Panc1 (cell line): Measurements from ENCODE around the gene MSMB. TPM values are rescaled to one million over a fixed set of nuclear protein-coding genes. Genes with fewer than 3 reads are reported as not detected.
A peak's percentile ranks its signal among the peaks of the same experiment; 100 is the strongest.

Source experiments
- ATAC-seq: fragments of 200-7000 bp; cut with Tn5 transposase; 2 replicates; pipeline ENCODE4 v1.9.1; 2020; ENCODE audit warnings: mild to moderate bottlenecking, moderate library complexity
- Bru-seq: library from RNA; stranded (reverse); fragments of 400-500 nt; gene quantifications from one replicate; lab custom pipeline; 2021; lab: Mats Ljungman, UMichigan
- BruChase-seq, 2 experiments: library from RNA; stranded (reverse); fragments of 400-500 nt; gene quantifications; one replicate each; lab custom pipeline; 2021; lab: Mats Ljungman, UMichigan
- BruUV-seq: library from RNA; stranded (reverse); fragments of 400-500 nt; replicated peaks from 2 replicates; lab custom pipeline; 2021; lab: Mats Ljungman, UMichigan
- CTCF ChIA-PET: fragments of 300-600 bp; sonication (Branson Sonifier 250); formaldehyde crosslinking; loops from one replicate; lab custom pipeline; 2022; ENCODE audit warnings: antibody characterized with exemption; lab: Charles Lee
- POLR2A ChIA-PET: fragments of 300-600 bp; sonication (Branson Sonifier 250); formaldehyde crosslinking; loops from one replicate; lab custom pipeline; 2022; ENCODE audit warnings: antibody characterized with exemption; lab: Charles Lee
- DNase-seq: peaks from one replicate; pipeline ENCODE4 v3.0.0-alpha.2; 2010; ENCODE audit warnings: low read depth, low spot score
- H3K27ac ChIP-seq: 2 replicates; pipeline ENCODE4 v1.5.1; 2011; ENCODE audit warnings: mild to moderate bottlenecking, low read length, inconsistent platforms
- H3K27me3 ChIP-seq: fragments of 200-500 bp; sonication (Bioruptor generic); 2 replicates; pipeline ENCODE4 v1.6.0; 2014; ENCODE audit warnings: low read length, inconsistent platforms; ENCODE audit not compliant: control insufficient read depth, insufficient read depth
- H3K36me3 ChIP-seq: fragments of 200-500 bp; sonication (Bioruptor generic); 2 replicates; pipeline ENCODE4 v1.5.1; 2014; ENCODE audit warnings: inconsistent platforms, mild to moderate bottlenecking, low read length, moderate library complexity; ENCODE audit not compliant: control insufficient read depth, insufficient read depth
- H3K4me1 ChIP-seq: 2 replicates; pipeline ENCODE4 v1.5.1; 2011; ENCODE audit warnings: inconsistent platforms, mild to moderate bottlenecking, low read length, moderate library complexity; ENCODE audit not compliant: control insufficient read depth, insufficient read depth
- H3K4me3 ChIP-seq, 2 experiments: 2 replicates each; pipeline ENCODE4 v1.5.1; 2011 to 2012; ENCODE audit warnings: low read depth in 2 of 2, low read length in 2 of 2, mild to moderate bottlenecking in 2 of 2, inconsistent platforms in 1 of 2, moderate library complexity in 1 of 2
- H3K9me3 ChIP-seq: fragments of 200-500 bp; sonication (Bioruptor generic); 2 replicates; pipeline ENCODE4 v1.5.1; 2014; ENCODE audit warnings: low read depth, mild to moderate bottlenecking, inconsistent platforms, low read length, moderate library complexity; ENCODE audit not compliant: control insufficient read depth, insufficient read depth
- POLR2AphosphoS5 ChIP-seq: IDR thresholded peaks from 2 replicates; pipeline ENCODE4 v1.6.1; 2012; ENCODE audit warnings: mild to moderate bottlenecking, low read depth, low read length, moderate library complexity
- REST ChIP-seq, 2 experiments: IDR thresholded peaks; 2 replicates each; pipeline ENCODE4 v1.6.1; 2011 to 2012; ENCODE audit warnings: low read depth in 2 of 2, control low read depth in 1 of 2, low read length in 1 of 2, mild to moderate bottlenecking in 1 of 2, moderate library complexity in 1 of 2; ENCODE audit not compliant: insufficient read depth in 1 of 2
- SIN3A ChIP-seq: IDR thresholded peaks from 2 replicates; pipeline ENCODE4 v1.6.1; 2012; ENCODE audit warnings: low read depth, mild to moderate bottlenecking, low read length, moderate library complexity, borderline replicate concordance; ENCODE audit not compliant: insufficient read depth
- TCF7L2 ChIP-seq: IDR thresholded peaks from 2 replicates; pipeline ENCODE4 v1.6.1; 2011; ENCODE audit warnings: mild to moderate bottlenecking, low read depth, low read length, inconsistent platforms
- in situ Hi-C: cut with HindIII; loops from 2 replicates; pipeline ENCODE4 v1.10.0; 2016; ENCODE audit warnings: low sequenced_read_pairs, low pct_unique_long_range_greater_than_20kb
- intact Hi-C: fragments of 100-400 bp; cut with micrococcal nuclease; formaldehyde crosslinking; loops from one replicate; pipeline ENCODE4 v1.10.0; 2022; ENCODE audit not compliant: unreplicated experiment
- long read RNA-seq: library from polyadenylated mRNA; unstranded; transcript quantifications from one replicate; pipeline ENCODE4 v2.0.0, GENCODE V29; 2021; ENCODE audit not compliant: unreplicated experiment
- polyA plus RNA-seq: library from polyadenylated mRNA; unstranded; fragments of >200 nt; gene quantifications from one replicate; pipeline ENCODE4 v1.2.1, GENCODE V29; 2012; ENCODE audit warnings: missing spikeins; ENCODE audit not compliant: insufficient read length
- total RNA-seq: library from RNA; stranded (reverse); gene quantifications from one replicate; pipeline ENCODE4 v1.2.1, GENCODE V29; 2021; ENCODE audit not compliant: unreplicated experiment
- TF ChIP-seq, protein P1 (sequence below): fragments of 450-650 bp; IDR thresholded peaks from 2 replicates; pipeline ENCODE4 v1.5.1; 2017; ENCODE audit warnings: mild to moderate bottlenecking

The MSMB gene, protein sequence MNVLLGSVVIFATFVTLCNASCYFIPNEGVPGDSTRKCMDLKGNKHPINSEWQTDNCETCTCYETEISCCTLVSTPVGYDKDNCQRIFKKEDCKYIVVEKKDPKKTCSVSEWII
- not detected for total RNA-seq
- not detected for polyA plus RNA-seq
- Bru-seq, nascent RNA, result percentile 10 among the genes with signal in this experiment
- BruChase-seq, experiment 1, labeled RNA remaining after a 2-hour chase, result percentile 10 among the genes with signal in this experiment
- not detected for BruChase-seq, experiment 2, labeled RNA remaining after a 6-hour chase
- long read RNA-seq, result 0 reads

DNA sequence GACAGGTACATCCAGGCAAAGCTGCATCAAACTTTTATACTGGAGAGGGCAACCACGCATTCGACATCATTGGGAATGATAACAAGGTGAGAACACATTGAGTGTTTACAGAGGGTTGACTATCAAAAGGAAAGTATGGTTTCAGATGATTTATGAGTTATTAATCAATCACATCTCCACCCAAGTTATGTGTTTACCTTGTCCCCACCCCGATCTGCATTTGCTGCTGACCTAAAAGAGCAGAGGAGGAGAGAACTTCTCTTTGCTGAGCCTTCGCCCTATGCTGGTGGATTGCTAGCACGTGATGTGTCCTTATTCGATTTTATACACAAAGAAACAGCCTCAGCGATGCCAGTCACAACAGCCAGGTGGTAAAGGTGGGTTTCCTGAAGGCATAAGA is at the start of gene MSMB:
TSS of gene MSMB (minus strand) at position 9 of the 400 bp plus-strand sequence. CDS start 32 bp downstream, outside the sequence.
- H3K27ac ChIP-seq, result no peak within 1 kb of the TSS
- H3K9me3 ChIP-seq, result no peaks in the 10 kb centered on the region
- H3K36me3 ChIP-seq, result no peaks in the 10 kb centered on the region
- DNase-seq (no peak), ATAC-seq (no peak)
- no TSS peak for BruUV-seq
- no peak within 1 kb of the TSS for H3K4me3 ChIP-seq
- ChIA-PET POLR2A (no interaction called here), CTCF (no interaction called here)
- in situ Hi-C loops, result no loop called here
- intact Hi-C loops, result no loop called here
- no peaks in the 10 kb centered on the region for H3K4me1 ChIP-seq
- H3K27me3 ChIP-seq, result peaks cover 22% of the 10 kb centered on the region
- TF ChIP-seq TCF7L2, result no peak
- TF ChIP-seq SIN3A, result no peak
- TF ChIP-seq POLR2AphosphoS5, result no peak
- no peak for TF ChIP-seq REST (IDR thresholded peaks at IDR 0.05; ENCODE audit: insufficient read depth in 1 of 2, low read depth in 2 of 2, low read length in 1 of 2)
- TF ChIP-seq, protein P1, sequence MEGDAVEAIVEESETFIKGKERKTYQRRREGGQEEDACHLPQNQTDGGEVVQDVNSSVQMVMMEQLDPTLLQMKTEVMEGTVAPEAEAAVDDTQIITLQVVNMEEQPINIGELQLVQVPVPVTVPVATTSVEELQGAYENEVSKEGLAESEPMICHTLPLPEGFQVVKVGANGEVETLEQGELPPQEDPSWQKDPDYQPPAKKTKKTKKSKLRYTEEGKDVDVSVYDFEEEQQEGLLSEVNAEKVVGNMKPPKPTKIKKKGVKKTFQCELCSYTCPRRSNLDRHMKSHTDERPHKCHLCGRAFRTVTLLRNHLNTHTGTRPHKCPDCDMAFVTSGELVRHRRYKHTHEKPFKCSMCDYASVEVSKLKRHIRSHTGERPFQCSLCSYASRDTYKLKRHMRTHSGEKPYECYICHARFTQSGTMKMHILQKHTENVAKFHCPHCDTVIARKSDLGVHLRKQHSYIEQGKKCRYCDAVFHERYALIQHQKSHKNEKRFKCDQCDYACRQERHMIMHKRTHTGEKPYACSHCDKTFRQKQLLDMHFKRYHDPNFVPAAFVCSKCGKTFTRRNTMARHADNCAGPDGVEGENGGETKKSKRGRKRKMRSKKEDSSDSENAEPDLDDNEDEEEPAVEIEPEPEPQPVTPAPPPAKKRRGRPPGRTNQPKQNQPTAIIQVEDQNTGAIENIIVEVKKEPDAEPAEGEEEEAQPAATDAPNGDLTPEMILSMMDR, result no peak

DNA sequence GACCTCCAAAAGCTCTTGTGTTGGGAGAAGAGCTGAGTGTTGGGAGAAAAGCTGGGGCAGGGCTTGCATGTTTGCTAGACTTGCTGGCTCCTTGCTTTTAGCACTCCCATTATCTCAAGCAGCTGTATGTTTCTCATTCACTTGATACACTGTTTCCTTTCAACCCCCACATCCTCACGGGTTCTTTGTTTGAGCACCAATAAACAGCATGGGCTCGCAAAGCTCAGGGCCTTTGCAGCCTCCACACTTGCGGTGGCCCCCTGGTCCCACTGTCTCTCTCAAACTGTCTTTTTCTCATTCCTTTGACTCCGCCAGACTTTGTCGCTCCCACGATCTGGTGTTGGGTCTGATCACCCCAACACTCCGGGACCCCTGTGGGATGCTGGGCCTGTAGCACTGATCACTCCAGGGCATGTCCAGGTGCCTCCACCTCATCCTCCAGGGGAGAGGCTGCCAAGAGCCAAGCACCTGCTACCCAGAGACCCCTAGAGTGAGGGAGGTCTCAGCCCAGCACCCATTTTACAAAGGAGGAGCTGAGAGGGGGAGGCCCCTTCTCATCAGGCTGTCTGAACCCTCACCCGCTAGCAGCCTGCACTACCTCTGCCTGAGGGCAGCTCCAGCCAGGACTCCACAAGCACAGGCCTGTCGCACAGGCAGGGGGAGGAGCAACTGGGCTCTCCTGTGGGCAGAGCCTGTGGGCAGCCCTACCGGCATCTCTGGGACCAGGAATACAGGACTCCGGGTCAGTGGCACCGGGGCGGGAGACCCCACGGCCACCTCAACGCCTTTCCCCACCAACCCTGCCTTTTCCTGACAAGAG is 49.1 kb upstream of the MSMB start:
- no peak for DNase-seq
- no TSS peak for BruUV-seq
- intact Hi-C loops, result no loop called here

More for the DNA sequence above, 49.1 kb upstream of the MSMB start:
- POLR2A ChIA-PET, result no interaction called here
- Histone ChIP-seq H3K36me3 (no peaks in the 10 kb centered on the region), H3K4me3 (no peak overlapping the region), H3K9me3 (no peaks in the 10 kb centered on the region), H3K27ac (no peak overlapping the region), H3K4me1 (no peaks in the 10 kb centered on the region), H3K27me3 (no peaks in the 10 kb centered on the region)
- peak; percentile 35; the same call in 1 of the 2 replicates for ATAC-seq
- TF ChIP-seq REST (IDR thresholded peaks at IDR 0.05; ENCODE audit: insufficient read depth in 1 of 2, low read depth in 2 of 2, low read length in 1 of 2), result no peak
- TF ChIP-seq, protein P1, result no peak
- no peak for TF ChIP-seq POLR2AphosphoS5
- CTCF ChIA-PET, result no interaction called here
- in situ Hi-C loops, result no loop called here
